GM21360 (cell line): ENCODE results near the gene COG3.
"Not testable (repeated sequence)": the region's sequence is repeated elsewhere in the genome, so short reads cannot be mapped to it uniquely, and the experiment has no call there.

ENCODE experiments used
- ATAC-seq: cut with Tn5 transposase; IDR thresholded peaks from one replicate; pipeline ENCODE4 v1.9.1; 2021; ENCODE audit warnings: mild to moderate bottlenecking, moderate library complexity; ENCODE audit not compliant: unreplicated experiment

COG3 gene

GRCh38 chr13:45464687-45465453 is at the start of gene COG3:
Gene COG3, plus strand, starts transcription at chr13:45464939. Its CDS starts 98 bp downstream, at chr13:45465037.
- peak; percentile 91 for ATAC-seq

GRCh38 chr13:45415112-45415511 is 49.6 kb upstream of the COG3 start:
- no peak for ATAC-seq

GRCh38 chr13:45416516-45417128 is 48.1 kb upstream of the COG3 start:
- ATAC-seq: no peak

GRCh38 chr13:45417790-45418534 is 46.8 kb upstream of the COG3 start, which contains the start of gene SLC25A30:
Gene SLC25A30, minus strand, starts transcription at chr13:45418373. Its CDS starts 6,948 bp downstream, at chr13:45411425.
- ATAC-seq: peak; percentile 89

- ATAC-seq: not testable (repeated sequence)
Observed at GRCh38 chr13:45419389-45419788, 45.4 kb upstream of the COG3 start.

GRCh38 chr13:45419945-45420344 is 44.8 kb upstream of the COG3 start:
- no peak for ATAC-seq

- ATAC-seq: no peak
Observed at GRCh38 chr13:45422731-45423292, 41.9 kb upstream of the COG3 start.

- ATAC-seq: not testable (repeated sequence)
Observed at GRCh38 chr13:45426056-45426841, 38.5 kb upstream of the COG3 start.

- ATAC-seq: no peak
Observed at GRCh38 chr13:45432737-45433380, 31.9 kb upstream of the COG3 start.

- ATAC-seq: no peak
Observed at GRCh38 chr13:45433381-45433790, 31.4 kb upstream of the COG3 start.

GRCh38 chr13:45434556-45435371 is 30.0 kb upstream of the COG3 start:
- no peak for ATAC-seq

GRCh38 chr13:45436332-45436731 is 28.4 kb upstream of the COG3 start:
- ATAC-seq: no peak

GRCh38 chr13:45436953-45437352 is 27.8 kb upstream of the COG3 start:
- ATAC-seq: no peak

- ATAC-seq: no peak
Observed at GRCh38 chr13:45437947-45438346, 26.8 kb upstream of the COG3 start.

- ATAC-seq: no peak
Observed at GRCh38 chr13:45439008-45439407, 25.7 kb upstream of the COG3 start.

- no peak for ATAC-seq
Observed at GRCh38 chr13:45439781-45440462, 24.8 kb upstream of the COG3 start.

GRCh38 chr13:45441633-45442032 is 23.1 kb upstream of the COG3 start:
- ATAC-seq: peak; percentile 78

GRCh38 chr13:45445053-45445452 is 19.7 kb upstream of the COG3 start:
- no peak for ATAC-seq

GRCh38 chr13:45446181-45446580 is 18.6 kb upstream of the COG3 start:
- ATAC-seq: no peak
